WERI-Rb-1 (cell line): ENCODE data around the gene PCYOX1L.

Experiments
- DNase-seq: peaks from one replicate; pipeline ENCODE4 v3.0.0-alpha.2; 2020
- H3K27ac ChIP-seq: fragments of 250-450 bp; sonication (Bioruptor Pico); 2 replicates; pipeline ENCODE4 v1.5.1; 2020; ENCODE audit warnings: mild to moderate bottlenecking, moderate library complexity
- H3K27me3 ChIP-seq: fragments of 250-450 bp; sonication (Bioruptor Pico); 2 replicates; pipeline ENCODE4 v1.5.1; 2021; ENCODE audit warnings: mild to moderate bottlenecking, low read depth, moderate library complexity; ENCODE audit not compliant: insufficient read depth, severe bottlenecking
- H3K36me3 ChIP-seq: fragments of 250-450 bp; sonication (Bioruptor Pico); 2 replicates; pipeline ENCODE4 v1.5.1; 2020; ENCODE audit warnings: mild to moderate bottlenecking, moderate library complexity
- H3K4me3 ChIP-seq: 2 replicates; pipeline ENCODE4 v1.5.1; 2011; ENCODE audit warnings: low read depth, mild to moderate bottlenecking, control low read depth, low read length
- H3K9me3 ChIP-seq: fragments of 250-450 bp; sonication (Bioruptor Pico); 2 replicates; pipeline ENCODE4 v1.5.1; 2021; ENCODE audit warnings: mild to moderate bottlenecking, moderate library complexity; ENCODE audit not compliant: severe bottlenecking
- TF ChIP-seq, protein P1 (sequence below): IDR thresholded peaks from 2 replicates; pipeline ENCODE4 v1.5.1; 2011; ENCODE audit warnings: low read depth, mild to moderate bottlenecking, control low read depth, inconsistent platforms, low read length

The PCYOX1L gene

DNA sequence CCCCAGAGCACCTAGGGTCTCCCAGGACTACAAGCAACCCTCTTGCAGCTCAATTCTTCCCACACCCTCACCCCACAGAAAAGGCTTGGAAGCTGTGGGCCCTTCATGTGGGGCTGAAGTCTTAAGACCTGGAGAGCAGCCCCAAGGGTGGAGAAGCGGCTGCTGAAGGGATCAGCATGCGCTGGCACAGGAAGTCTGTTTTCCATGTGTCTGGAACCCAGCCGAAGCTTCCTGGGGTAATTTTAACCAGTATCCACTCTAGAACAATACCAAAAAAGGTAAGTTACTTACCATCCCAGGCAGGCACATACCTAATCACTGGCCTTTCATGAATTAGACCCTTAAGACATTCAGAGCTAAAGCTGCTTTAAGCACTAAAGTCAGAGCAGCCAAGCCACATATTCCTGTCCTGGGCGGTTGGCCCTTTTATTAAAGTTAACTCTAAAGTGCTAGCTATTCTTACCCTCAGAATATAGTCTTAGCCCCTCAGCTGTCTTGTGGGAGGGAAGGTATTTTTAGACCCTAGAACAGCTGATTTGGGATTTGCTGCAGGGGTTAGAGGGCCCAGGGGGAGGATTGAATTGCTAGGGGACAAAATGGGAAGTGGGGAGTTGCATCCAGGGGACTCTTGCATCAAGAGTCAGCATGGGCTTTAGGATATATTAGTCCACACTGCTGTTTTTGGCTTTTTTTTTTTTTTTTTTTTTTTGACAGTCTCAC is 14.4 kb downstream of the PCYOX1L start:
- no peak for DNase-seq
- Histone ChIP-seq H3K36me3 (no peaks in the 10 kb centered on the region), H3K27ac (no peak overlapping the region), H3K4me3 (no peak overlapping the region), H3K9me3 (no peaks in the 10 kb centered on the region), H3K27me3 (no peaks in the 10 kb centered on the region)
- TF ChIP-seq, protein P1, sequence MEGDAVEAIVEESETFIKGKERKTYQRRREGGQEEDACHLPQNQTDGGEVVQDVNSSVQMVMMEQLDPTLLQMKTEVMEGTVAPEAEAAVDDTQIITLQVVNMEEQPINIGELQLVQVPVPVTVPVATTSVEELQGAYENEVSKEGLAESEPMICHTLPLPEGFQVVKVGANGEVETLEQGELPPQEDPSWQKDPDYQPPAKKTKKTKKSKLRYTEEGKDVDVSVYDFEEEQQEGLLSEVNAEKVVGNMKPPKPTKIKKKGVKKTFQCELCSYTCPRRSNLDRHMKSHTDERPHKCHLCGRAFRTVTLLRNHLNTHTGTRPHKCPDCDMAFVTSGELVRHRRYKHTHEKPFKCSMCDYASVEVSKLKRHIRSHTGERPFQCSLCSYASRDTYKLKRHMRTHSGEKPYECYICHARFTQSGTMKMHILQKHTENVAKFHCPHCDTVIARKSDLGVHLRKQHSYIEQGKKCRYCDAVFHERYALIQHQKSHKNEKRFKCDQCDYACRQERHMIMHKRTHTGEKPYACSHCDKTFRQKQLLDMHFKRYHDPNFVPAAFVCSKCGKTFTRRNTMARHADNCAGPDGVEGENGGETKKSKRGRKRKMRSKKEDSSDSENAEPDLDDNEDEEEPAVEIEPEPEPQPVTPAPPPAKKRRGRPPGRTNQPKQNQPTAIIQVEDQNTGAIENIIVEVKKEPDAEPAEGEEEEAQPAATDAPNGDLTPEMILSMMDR, result no peak

DNA sequence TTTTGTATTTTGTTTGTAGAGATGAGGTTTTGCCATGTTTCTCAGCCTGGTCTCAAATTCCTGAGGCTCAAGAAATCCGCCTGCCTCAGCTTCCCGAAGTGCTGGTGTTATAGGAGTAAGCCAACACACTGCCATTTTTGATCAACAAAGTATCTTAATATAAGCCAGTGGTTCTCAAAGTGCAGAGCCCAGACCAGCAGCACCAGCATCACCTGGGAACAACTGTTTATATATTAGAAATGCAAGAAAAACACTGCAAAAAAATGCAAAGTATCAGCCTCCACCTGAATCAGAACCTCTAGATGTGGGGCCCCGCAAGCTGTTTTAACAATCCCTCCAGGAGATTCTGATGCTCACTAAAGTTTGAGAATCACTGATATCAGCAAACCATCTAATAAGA is 15.1 kb downstream of the PCYOX1L start:
- H3K4me3 ChIP-seq, result no peak overlapping the region
- H3K36me3 ChIP-seq, result no peaks in the 10 kb centered on the region
- H3K27ac ChIP-seq, result no peak overlapping the region
- no peaks in the 10 kb centered on the region for H3K27me3 ChIP-seq
- TF ChIP-seq, protein P1, result no peak
- H3K9me3 ChIP-seq, result no peaks in the 10 kb centered on the region
- no peak for DNase-seq

DNA sequence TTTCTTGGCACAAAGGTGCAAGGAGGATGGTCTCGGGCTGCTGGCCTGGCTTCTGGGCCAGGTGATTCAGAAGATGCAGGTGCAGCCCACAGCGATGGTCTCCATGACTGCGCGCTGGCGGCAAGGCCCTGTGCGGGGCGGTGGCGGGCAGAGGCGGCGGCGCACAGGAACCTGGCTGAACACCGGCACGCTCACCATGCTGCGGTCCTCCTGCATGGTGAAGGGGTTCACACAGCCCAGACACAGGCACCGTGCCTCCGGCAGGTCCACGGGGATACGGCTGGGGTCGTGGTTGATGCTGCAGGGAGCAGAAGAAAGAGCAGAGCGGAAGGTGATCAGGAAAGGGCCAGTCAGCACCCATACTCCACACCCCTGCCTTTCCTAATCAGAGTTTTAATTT is 16.5 kb downstream of the PCYOX1L start:
- no peak for DNase-seq
- TF ChIP-seq, protein P1, result no peak
- Histone ChIP-seq H3K36me3 (no peaks in the 10 kb centered on the region), H3K9me3 (no peaks in the 10 kb centered on the region), H3K27ac (peak overlapping the region; percentile 36), H3K27me3 (no peaks in the 10 kb centered on the region), H3K4me3 (no peak overlapping the region)

DNA sequence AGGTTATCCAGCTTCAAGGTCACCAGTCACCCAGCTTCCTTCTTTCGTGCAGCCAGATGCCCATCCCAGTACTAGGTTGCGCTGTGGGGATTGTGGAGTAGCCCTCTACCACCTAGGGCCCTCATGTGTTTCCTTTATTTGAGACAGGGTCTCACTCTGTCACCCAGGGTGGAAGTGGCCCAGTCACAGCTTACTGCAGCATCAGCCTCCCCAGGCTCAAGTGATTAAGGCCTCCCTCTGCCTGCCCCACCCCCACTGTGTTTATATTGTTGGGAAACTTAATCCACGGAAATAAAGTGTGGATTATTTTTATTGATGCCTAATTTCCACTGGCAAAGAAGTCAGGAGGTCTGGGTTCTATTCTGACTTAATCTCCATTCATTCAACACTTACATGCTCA is 17.0 kb downstream of the PCYOX1L start:
- no peaks in the 10 kb centered on the region for H3K27me3 ChIP-seq
- H3K9me3 ChIP-seq, result no peaks in the 10 kb centered on the region
- DNase-seq, result peak; percentile 65
- TF ChIP-seq, protein P1, result no peak
- no peak overlapping the region for H3K4me3 ChIP-seq
- peak overlapping the region; percentile 36 for H3K27ac ChIP-seq
- H3K36me3 ChIP-seq, result no peaks in the 10 kb centered on the region

DNA sequence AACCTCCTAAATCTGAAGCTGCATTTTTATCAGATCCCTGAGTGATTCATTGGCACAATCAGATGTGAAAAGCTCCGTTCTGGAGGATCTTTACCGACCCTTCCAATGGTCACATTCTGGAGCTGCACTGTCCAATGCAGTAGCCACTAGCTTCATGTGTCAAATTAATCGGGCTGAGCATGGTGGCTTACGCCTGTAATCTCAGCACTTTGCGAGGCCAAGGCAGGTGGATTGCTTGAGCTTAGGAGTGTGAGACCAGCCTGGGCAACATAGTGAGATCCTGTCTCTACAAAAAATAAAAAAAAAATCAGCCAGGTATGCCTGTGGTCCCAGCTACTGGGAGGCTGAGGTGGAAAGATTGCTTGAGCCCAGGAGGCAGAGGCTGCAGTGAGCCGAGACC is 17.6 kb downstream of the PCYOX1L start:
- Histone ChIP-seq H3K36me3 (no peaks in the 10 kb centered on the region), H3K27ac (no peak overlapping the region), H3K4me3 (no peak overlapping the region), H3K27me3 (no peaks in the 10 kb centered on the region), H3K9me3 (no peaks in the 10 kb centered on the region)
- peak; percentile 29 for DNase-seq
- TF ChIP-seq, protein P1, result no peak

DNA sequence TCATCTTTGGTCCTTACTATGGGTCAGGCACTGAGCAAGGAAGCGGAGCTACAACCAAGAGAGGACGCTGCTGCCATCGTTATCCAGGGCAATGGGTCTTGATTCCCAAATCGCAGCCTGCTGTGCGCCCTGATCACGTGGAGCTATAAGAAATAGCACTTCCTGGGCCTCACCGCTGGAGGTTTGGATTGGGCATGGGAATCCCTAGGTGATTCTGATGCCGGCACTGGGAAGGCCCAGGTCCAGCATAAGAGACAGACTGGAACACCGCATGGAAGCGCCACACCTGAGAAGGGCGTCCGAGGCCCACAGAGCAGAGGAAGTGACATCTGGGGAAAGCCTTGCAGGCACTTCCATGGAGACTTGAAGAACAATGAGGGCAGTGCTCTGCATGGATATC is 18.3 kb downstream of the PCYOX1L start:
- TF ChIP-seq, protein P1, result no peak
- DNase-seq, result no peak
- H3K9me3 ChIP-seq, result no peaks in the 10 kb centered on the region
- H3K27ac ChIP-seq, result no peak overlapping the region
- H3K36me3 ChIP-seq, result no peaks in the 10 kb centered on the region
- H3K4me3 ChIP-seq, result no peak overlapping the region
- H3K27me3 ChIP-seq, result no peaks in the 10 kb centered on the region
